Esophagus muscularis mucosa (tissue), 4 donors: ENCODE results near the gene COMTD1. TPM values are rescaled to one million over a fixed set of nuclear protein-coding genes. Genes with fewer than 3 reads are reported as not detected.

Source experiments
- DNase-seq: peaks from one replicate; pipeline ENCODE4 v3.0.0-alpha.2; 2017; ENCODE audit errors: extremely low spot score
- H3K27ac ChIP-seq, 4 donors: fragments of 200-600 bp; sonication (generic); replicated peaks in 1 of 4; 1 replicate in 3 of 4; 2 replicates in 1 of 4; pipeline ENCODE4 v1.5.1; 2016 to 2019; ENCODE audit warnings: mild to moderate bottlenecking in 1 of 4
- H3K27me3 ChIP-seq, 4 donors: fragments of 200-600 bp; sonication (generic); one replicate each; pipeline versions ENCODE4 v1.5.1 to v1.6.0; 2016 to 2019
- H3K36me3 ChIP-seq, 4 donors: fragments of 200-600 bp; sonication (generic); one replicate each; pipeline ENCODE4 v1.5.1; 2016 to 2019
- H3K4me1 ChIP-seq, 4 donors: fragments of 200-600 bp; sonication (generic); one replicate each; pipeline ENCODE4 v1.5.1; 2016 to 2019
- H3K4me3 ChIP-seq, 4 donors: fragments of 200-600 bp; sonication (generic); 1 replicate in 2 of 4; 2 replicates in 2 of 4; pipeline ENCODE4 v1.5.1; 2016 to 2019; ENCODE audit warnings: mild to moderate bottlenecking in 4 of 4, moderate library complexity in 1 of 4
- H3K9me3 ChIP-seq, 4 donors: fragments of 200-600 bp; sonication (generic); 1 replicate in 3 of 4; 2 replicates in 1 of 4; pipeline ENCODE4 v1.5.1; 2016 to 2019
- CTCF ChIP-seq, 3 experiments: fragments of 200-600 bp in 2 of 3; fragments of 450-650 bp in 1 of 3; sonication (generic) in 2 of 3; IDR thresholded peaks; one replicate each; pipeline ENCODE4 v1.5.1; 2017 to 2019; ENCODE audit warnings: antibody characterized with exemption in 3 of 3, mild to moderate bottlenecking in 2 of 3, moderate library complexity in 1 of 3
- EP300 ChIP-seq: sonication (generic); formaldehyde crosslinking; IDR thresholded peaks from one replicate; pipeline ENCODE4 v1.6.1; 2017; ENCODE audit warnings: antibody characterized with exemption
- POLR2A ChIP-seq: fragments of 450-650 bp; IDR thresholded peaks from one replicate; pipeline ENCODE4 v1.6.1; 2017; ENCODE audit warnings: antibody characterized with exemption, moderate library complexity, mild to moderate bottlenecking, low read depth
- POLR2AphosphoS5 ChIP-seq, 2 donors: sonication (generic); formaldehyde crosslinking; IDR thresholded peaks; one replicate each; pipeline ENCODE4 v1.6.1; 2017; ENCODE audit warnings: antibody characterized with exemption in 2 of 2
- WGBS: methylation state at CpG from one replicate; pipeline ENCODE4 v1.1.5; 2018; 5-methylcytosine and 5-hydroxymethylcytosine counted together
- intact Hi-C: fragments of 100-400 bp; cut with DNase I; formaldehyde crosslinking; loops from one replicate; pipeline ENCODE4 v1.15.1; 2023
- total RNA-seq, 4 donors: library from RNA; depleted of rRNA; stranded (reverse); fragments of >200 nt; gene quantifications; one replicate each; pipeline versions ENCODE4 v1.1.0 to v1.2.1, GENCODE V29; 2016

Gene COMTD1
- total RNA-seq, 4 donors from 2014 or later, result 23.7 to 44.5 (median 28.1) TPM

GRCh38 chr10:75233444-75234016 is 2.2 kb downstream of the COMTD1 start:
- peak overlapping the region; percentile 83 to 93 (median 89) for H3K27ac ChIP-seq
- WGBS, result 53% methylated on average over 11 of the region's 14 CpGs
- H3K4me3 ChIP-seq, result peak overlapping the region; percentile 83 to 98 (median 89)
- intact Hi-C loops, result loop anchor here (5.0 kb wide), 1 partner anchor 121 kb away; the partner anchor contains the start of gene SAMD8
- DNase-seq, result no peak
- no peaks in the 10 kb centered on the region for H3K9me3 ChIP-seq
- TF ChIP-seq POLR2AphosphoS5 (IDR thresholded peaks at IDR 0.05), result no peak
- TF ChIP-seq CTCF (IDR thresholded peaks at IDR 0.05), result no peak
- no peak for TF ChIP-seq POLR2A
- TF ChIP-seq EP300, result no peak
- peaks cover 22 to 55% (median 43%) of the 10 kb centered on the region in 4 donors for H3K4me1 ChIP-seq
- H3K36me3 ChIP-seq, result peaks cover 6 to 47% (median 25%) of the 10 kb centered on the region in 4 donors
- H3K27me3 ChIP-seq, result no peaks in the 10 kb centered on the region

GRCh38 chr10:75231672-75232581 is 3.8 kb downstream of the COMTD1 start:
- 73% methylated on average over 4 of the region's 4 CpGs for WGBS
- Histone ChIP-seq H3K36me3 (peaks cover 6 to 54% (median 29%) of the 10 kb centered on the region in 4 donors), H3K27ac (peak overlapping the region; percentile 35 to 93 (median 67)), H3K27me3 (no peaks in the 10 kb centered on the region), H3K9me3 (no peaks in the 10 kb centered on the region), H3K4me3 (no peak overlapping the region), H3K4me1 (peaks cover 36 to 71% (median 59%) of the 10 kb centered on the region in 4 donors)
- intact Hi-C loops, result loop anchor here (2.0 to 5.0 kb wide), 2 partner anchors 43 to 120 kb away; partner anchors contain the start of gene SAMD8
- TF ChIP-seq POLR2A (no peak), POLR2AphosphoS5 (IDR thresholded peaks at IDR 0.05) (peak in 1 of 2 donors; percentile 37), CTCF (IDR thresholded peaks at IDR 0.05) (no peak), EP300 (no peak)
- DNase-seq, result no peak

GRCh38 chr10:75230600-75231038 is 5.1 kb downstream of the COMTD1 start:
- DNase-seq, result peak; percentile 97
- Histone ChIP-seq H3K27me3 (no peaks in the 10 kb centered on the region), H3K4me1 (peaks cover 45 to 74% (median 66%) of the 10 kb centered on the region in 4 donors), H3K4me3 (no peak overlapping the region), H3K36me3 (peaks cover 6 to 58% (median 31%) of the 10 kb centered on the region in 4 donors), H3K27ac (peak overlapping the region; percentile 62 to 90 (median 86)), H3K9me3 (no peaks in the 10 kb centered on the region)
- 22% methylated on average over 5 of the region's 5 CpGs for WGBS
- TF ChIP-seq CTCF (IDR thresholded peaks at IDR 0.05) (peak; percentile 88 to 96 (median 90)), EP300 (no peak), POLR2AphosphoS5 (IDR thresholded peaks at IDR 0.05) (peak; percentile 43 to 73), POLR2A (no peak)
- intact Hi-C loops, result loop anchor here (2.0 to 5.0 kb wide), 2 partner anchors 42 to 118 kb away; partner anchors contain the start of gene SAMD8

GRCh38 chr10:75229971-75230370 is 5.8 kb downstream of the COMTD1 start:
- DNase-seq, result no peak

More at GRCh38 chr10:75229971-75230370, 5.8 kb downstream of the COMTD1 start:
- no peak for TF ChIP-seq POLR2AphosphoS5 (IDR thresholded peaks at IDR 0.05)
- TF ChIP-seq EP300, result no peak
- no peak for TF ChIP-seq POLR2A
- TF ChIP-seq CTCF (IDR thresholded peaks at IDR 0.05), result no peak
- intact Hi-C loops, result loop anchor here (2.0 to 5.0 kb wide), 2 partner anchors 41 to 118 kb away; partner anchors contain the start of gene SAMD8
- peaks cover 6 to 58% (median 31%) of the 10 kb centered on the region in 4 donors for H3K36me3 ChIP-seq
- H3K4me1 ChIP-seq, result peaks cover 49 to 76% (median 66%) of the 10 kb centered on the region in 4 donors
- H3K4me3 ChIP-seq, result no peak overlapping the region
- H3K9me3 ChIP-seq, result no peaks in the 10 kb centered on the region
- peak overlapping the region; percentile 62 to 90 (median 86) for H3K27ac ChIP-seq
- H3K27me3 ChIP-seq, result no peaks in the 10 kb centered on the region
- 82% methylated on average over 3 of the region's 3 CpGs for WGBS
